K562 (cell line): ENCODE results near the gene DDRGK1. TPM values are rescaled to one million over a fixed set of nuclear protein-coding genes. Genes with fewer than 3 reads are reported as not detected.

Experiments used
- ARID4B ChIP-seq: sonication (generic); formaldehyde crosslinking; IDR thresholded peaks from 2 replicates; pipeline ENCODE4 v1.8.0; 2022; ENCODE audit warnings: mild to moderate bottlenecking, missing genetic modification reagents
- ATF7 ChIP-seq: fragments of 450-650 bp; IDR thresholded peaks from 2 replicates; pipeline ENCODE4 v1.7.1; 2014; ENCODE audit warnings: mild to moderate bottlenecking, moderate library complexity
- CLOCK ChIP-seq: fragments of 250-450 bp; sonication (Bioruptor Pico); IDR thresholded peaks from 2 replicates; pipeline ENCODE4 v1.4.0; 2020; ENCODE audit warnings: mild to moderate bottlenecking, moderate library complexity, borderline replicate concordance
- E2F5 ChIP-seq: sonication (generic); formaldehyde crosslinking; IDR thresholded peaks from 2 replicates; pipeline ENCODE4 v1.8.0; 2022; ENCODE audit warnings: mild to moderate bottlenecking, missing genetic modification reagents
- EHMT2 ChIP-seq: fragments of 450-650 bp; IDR thresholded peaks from 2 replicates; pipeline ENCODE4 v1.6.1; 2018; ENCODE audit warnings: antibody characterized with exemption
- FOSL1 ChIP-seq: fragments of 200-800 bp; sonication (Bioruptor generic); conservative IDR thresholded peaks from 2 replicates; pipeline ENCODE4 v1.6.1; 2016; ENCODE audit warnings: missing genetic modification characterization, missing compliant biosample characterization
- HDAC1 ChIP-seq, 2 experiments: fragments of 450-650 bp; IDR thresholded peaks; 2 replicates each; pipeline ENCODE4 v1.6.1; 2016 to 2017; ENCODE audit warnings: inconsistent platforms in 1 of 2, mild to moderate bottlenecking in 1 of 2, moderate library complexity in 1 of 2
- HMBOX1 ChIP-seq: sonication (generic); IDR thresholded peaks from 2 replicates; pipeline ENCODE4 v1.6.1; 2016
- LARP7 ChIP-seq: fragments of 450-650 bp; IDR thresholded peaks from 2 replicates; pipeline ENCODE4 v1.6.1; 2016
- RB1 ChIP-seq: fragments of 450-650 bp; IDR thresholded peaks from 2 replicates; pipeline ENCODE4 v1.6.1; 2017; ENCODE audit warnings: low read depth, mild to moderate bottlenecking
- TFAP4 ChIP-seq: sonication (generic); formaldehyde crosslinking; IDR thresholded peaks from 2 replicates; pipeline ENCODE4 v1.8.0; 2022; ENCODE audit warnings: missing genetic modification reagents, mild to moderate bottlenecking, moderate library complexity, borderline replicate concordance
- ZMIZ1 ChIP-seq, 2 experiments: fragments of 150-350 bp in 1 of 2; IDR thresholded peaks; 2 replicates each; pipeline ENCODE4 v1.6.1; 2012 to 2016; ENCODE audit warnings: low read depth in 2 of 2, low read length in 2 of 2, mild to moderate bottlenecking in 1 of 2, moderate library complexity in 1 of 2
- ZNF212 ChIP-seq: fragments of 450-650 bp; formaldehyde crosslinking; IDR thresholded peaks from 2 replicates; pipeline ENCODE4 v1.4.0; 2020; ENCODE audit warnings: mild to moderate bottlenecking
- ZNF436 ChIP-seq: fragments of 250-450, 450-650 bp; sonication (Bioruptor Pico); formaldehyde crosslinking; IDR thresholded peaks from 2 replicates; pipeline ENCODE4 v1.7.0; 2020; ENCODE audit warnings: mild to moderate bottlenecking
- polyA plus RNA-seq, 8 experiments: library from polyadenylated mRNA; depleted of rRNA in 4 of 8; stranded (reverse) in 5 of 8; unstranded in 3 of 8; fragments of >200 nt; fragmentation: Nextera tagmentation in 2 of 8; fragmentation: Illumina TruSeq in 1 of 8; extraction: Ambion mirVana in 2 of 8; extraction: Trizol in 1 of 8; gene quantifications; 2 replicates each; pipeline versions ENCODE4 v1.2.1 to v1.2.3, GENCODE V29; 2011 to 2014; ENCODE audit warnings: inconsistent platforms in 1 of 8, missing spikeins in 1 of 8
- total RNA-seq, 7 experiments: library from RNA; depleted of rRNA in 6 of 7; stranded (reverse); fragments of >200 nt in 6 of 7; fragmentation: Illumina TruSeq in 2 of 7; extraction: Trizol in 2 of 7; gene quantifications; 2 replicates each; pipeline versions ENCODE4 v1.2.1 to v1.2.3, GENCODE V29; 2011 to 2021; ENCODE audit warnings: low replicate concordance in 1 of 7

DDRGK1 gene
- total and polyA plus RNA-seq, 9 of the 15 experiments (the other 6 are each of a cell fraction or from before 2014, with no cell fraction given), result 2.3 to 54.4 (median 29.1) TPM

GRCh38 chr20:3218307-3218988, 14.0 kb upstream of the DDRGK1 start (continued):
- TF ChIP-seq ATF7 (no peak), ZNF436 (no peak), ARID4B (no peak), ZMIZ1 (IDR thresholded peaks at IDR 0.05; ENCODE audit: low read depth in 2 of 2, low read length in 2 of 2) (no peak), HDAC1 (IDR thresholded peaks at IDR 0.05) (no peak), EHMT2 (no peak), TFAP4 (CRISPR knock-in tag) (peak; percentile 68), ZNF212 (CRISPR knock-in tag) (no peak), RB1 (peak; percentile 80; the same call in 1 of the 2 replicates), HMBOX1 (no peak), E2F5 (CRISPR knock-in tag) (no peak), CLOCK (CRISPR knock-in tag) (no peak), FOSL1 (tag) (no peak), LARP7 (no peak)
